SK-N-SH (cell line): ENCODE data around the gene PTDSS2. TPM values are rescaled to one million over a fixed set of nuclear protein-coding genes. Genes with fewer than 3 reads are reported as not detected.

ENCODE experiments used
- CTCF ChIA-PET: fragments of 300-600, 350-600 bp; formaldehyde crosslinking; extraction: SDS; loops from one replicate; lab custom pipeline; 2021; lab: Yijun Ruan, JAX
- POLR2A ChIA-PET: fragments of 350-600 bp; sonication (Branson Sonifier 250); formaldehyde crosslinking; extraction: SDS; loops from one replicate; lab custom pipeline; 2020; ENCODE audit warnings: antibody characterized with exemption, inconsistent platforms; lab: Yijun Ruan, JAX
- DNase-seq: peaks from one replicate; pipeline ENCODE4 v3.0.0; 2012
- H2AFZ ChIP-seq: fragments of 200-600 bp; sonication (generic); 2 replicates; pipeline ENCODE4 v1.8.1; 2016; ENCODE audit warnings: antibody characterized with exemption, mild to moderate bottlenecking, low read depth
- H3F3A ChIP-seq: fragments of 200-600 bp; sonication (generic); replicated peaks from 2 replicates; pipeline ENCODE3; 2016; ENCODE audit warnings: antibody characterized with exemption, mild to moderate bottlenecking; ENCODE audit not compliant: insufficient read depth
- H3K27ac ChIP-seq, 2 experiments: fragments of 200-500 bp in 1 of 2; fragments of 200-600 bp in 1 of 2; sonication (Bioruptor generic) in 1 of 2; sonication (generic), shearing (Covaris generic) in 1 of 2; 2 replicates each; pipeline versions ENCODE4 v1.5.1 to v1.6.1; 2014 to 2016; ENCODE audit warnings: low read depth in 2 of 2, inconsistent platforms in 1 of 2, low read length in 1 of 2, mild to moderate bottlenecking in 1 of 2, mixed read lengths in 1 of 2
- H3K27me3 ChIP-seq: fragments of 200-600 bp; sonication (generic), shearing (Covaris generic); 2 replicates; pipeline ENCODE4 v1.6.1; 2016; ENCODE audit warnings: mixed run types; ENCODE audit not compliant: insufficient read depth
- H3K36me3 ChIP-seq, 2 experiments: fragments of 200-500 bp in 1 of 2; fragments of 200-600 bp in 1 of 2; sonication (Bioruptor generic) in 1 of 2; sonication (generic) in 1 of 2; replicated peaks in 1 of 2; 2 replicates each; pipeline versions ENCODE3 to v1.5.1; 2014 to 2016; ENCODE audit warnings: low read length in 1 of 2, mild to moderate bottlenecking in 1 of 2; ENCODE audit not compliant: insufficient read depth in 2 of 2, control insufficient read depth in 1 of 2
- H3K4me1 ChIP-seq, 2 experiments: fragments of 200-500 bp in 1 of 2; fragments of 200-600 bp in 1 of 2; sonication (Bioruptor generic) in 1 of 2; sonication (generic), shearing (Covaris generic) in 1 of 2; 2 replicates each; pipeline versions ENCODE4 v1.5.1 to v1.6.1; 2014 to 2016; ENCODE audit warnings: low read depth in 1 of 2, low read length in 1 of 2, mixed run types in 1 of 2; ENCODE audit not compliant: insufficient read depth in 2 of 2, control insufficient read depth in 1 of 2
- H3K4me2 ChIP-seq: fragments of 200-600 bp; sonication (generic), shearing (Covaris generic); 2 replicates; pipeline ENCODE4 v1.6.1; 2017; ENCODE audit warnings: mixed run types
- H3K4me3 ChIP-seq, 2 experiments: fragments of 200-500 bp in 1 of 2; fragments of 200-600 bp in 1 of 2; sonication (Bioruptor generic) in 1 of 2; sonication (generic), shearing (Covaris generic) in 1 of 2; 2 replicates each; pipeline versions ENCODE4 v1.5.1 to v1.8.1; 2014 to 2016; ENCODE audit warnings: low read depth in 2 of 2, inconsistent platforms in 1 of 2, low read length in 1 of 2, mild to moderate bottlenecking in 1 of 2, mixed read lengths in 1 of 2, moderate library complexity in 1 of 2
- H3K79me2 ChIP-seq: fragments of 200-600 bp; sonication (generic); 2 replicates; pipeline ENCODE4 v1.8.1; 2017; ENCODE audit warnings: mild to moderate bottlenecking; ENCODE audit not compliant: insufficient read depth
- H3K9ac ChIP-seq: fragments of 200-600 bp; sonication (generic); 2 replicates; pipeline ENCODE4 v1.6.1; 2017; ENCODE audit warnings: mixed run types
- H3K9me2 ChIP-seq: fragments of 200-600 bp; sonication (generic); 2 replicates; pipeline ENCODE4 v1.6.1; 2017; ENCODE audit warnings: mixed run types
- H3K9me3 ChIP-seq: fragments of 200-600 bp; sonication (generic); 2 replicates; pipeline ENCODE4 v1.6.1; 2017; ENCODE audit warnings: mixed run types, mild to moderate bottlenecking, moderate library complexity
- H4K20me1 ChIP-seq: fragments of 200-600 bp; sonication (generic); 2 replicates; pipeline ENCODE4 v1.6.1; 2017; ENCODE audit warnings: mild to moderate bottlenecking, mixed run types; ENCODE audit not compliant: insufficient read depth
- CHD2 ChIP-seq: fragments of 150-350 bp; IDR thresholded peaks from 2 replicates; pipeline ENCODE4 v1.6.1; 2018; ENCODE audit warnings: low read length; ENCODE audit not compliant: partially characterized antibody
- CTCF ChIP-seq: fragments of 200-600 bp; sonication (generic); IDR thresholded peaks from 2 replicates; pipeline ENCODE4 v1.6.1; 2017; ENCODE audit warnings: antibody characterized with exemption, mild to moderate bottlenecking, moderate library complexity
- FOXJ3 ChIP-seq: sonication (generic); formaldehyde crosslinking; IDR thresholded peaks from 2 replicates; pipeline ENCODE4 v1.5.1; 2020; ENCODE audit warnings: mild to moderate bottlenecking, missing genetic modification reagents
- FOXM1 ChIP-seq: IDR thresholded peaks from 2 replicates; pipeline ENCODE4 v1.4.0; 2012; ENCODE audit warnings: low read depth, mild to moderate bottlenecking
- GATA2 ChIP-seq: sonication (generic); formaldehyde crosslinking; IDR thresholded peaks from 2 replicates; pipeline ENCODE4 v1.5.0; 2020; ENCODE audit warnings: mild to moderate bottlenecking, missing genetic modification reagents
- MXI1 ChIP-seq: IDR thresholded peaks from 2 replicates; pipeline ENCODE4 v1.6.1; 2012; ENCODE audit warnings: mild to moderate bottlenecking, low read depth, low read length, improper control_type of control experiment
- PBX3 ChIP-seq: IDR thresholded peaks from 2 replicates; pipeline ENCODE4; 2012
- POLR2AphosphoS5 ChIP-seq: IDR thresholded peaks from 2 replicates; pipeline ENCODE4 v1.6.1; 2012; ENCODE audit warnings: low read depth, low read length
- RCOR1 ChIP-seq: fragments of 150-350 bp; IDR thresholded peaks from 2 replicates; pipeline ENCODE4 v1.6.1; 2017; ENCODE audit warnings: antibody characterized with exemption, low read length
- RFX5 ChIP-seq: IDR thresholded peaks from 2 replicates; pipeline ENCODE4 v1.6.1; 2012; ENCODE audit warnings: mild to moderate bottlenecking, improper control_type of control experiment, low read length
- SMC3 ChIP-seq: IDR thresholded peaks from 2 replicates; pipeline ENCODE4 v1.6.1; 2012; ENCODE audit warnings: low read depth, low read length, improper control_type of control experiment
- USF1 ChIP-seq: IDR thresholded peaks from 2 replicates; pipeline ENCODE4 v1.4.0; 2012; ENCODE audit warnings: low read depth, borderline replicate concordance
- USF2 ChIP-seq: fragments of 150-350 bp; IDR thresholded peaks from 2 replicates; pipeline ENCODE4 v1.6.1; 2017; ENCODE audit warnings: antibody characterized with exemption, low read length, low read depth, borderline replicate concordance
- YY1 ChIP-seq: IDR thresholded peaks from 2 replicates; pipeline ENCODE4 v1.4.0; 2012; ENCODE audit warnings: low read depth, mild to moderate bottlenecking
- WGBS: methylation state at CpG from one replicate; pipeline ENCODE4 v1.1.6; 2017; ENCODE audit warnings: low lambda C conversion rate; 5-methylcytosine and 5-hydroxymethylcytosine counted together
- polyA plus RNA-seq, 3 experiments: library from polyadenylated mRNA; depleted of rRNA; stranded (reverse); fragments of >200 nt; gene quantifications; 2 replicates each; pipeline ENCODE4 v1.2.3, GENCODE V29; 2012

The PTDSS2 gene
- polyA plus RNA-seq, 1 of the 3 experiments (the other 2 are of a cell fraction), result 28.6 TPM

- Histone ChIP-seq H3K9me2 (no peaks in the 10 kb centered on the region), H3K9me3 (peaks cover 7% of the 10 kb centered on the region; the same call in 1 of the 2 replicates), H3K4me2 (no peak overlapping the region), H2AFZ (no peak overlapping the region), H3K27ac (no peak overlapping the region), H3K4me1 (no peaks in the 10 kb centered on the region; a peak in 1 of 4 replicates), H4K20me1 (no peaks in the 10 kb centered on the region), H3K9ac (no peak overlapping the region), H3F3A (peaks cover 4% of the 10 kb centered on the region), H3K4me3 (no peak overlapping the region), H3K36me3 (peaks cover 2 to 34% of the 10 kb centered on the region in 2 experiments), H3K79me2 (no peaks in the 10 kb centered on the region), H3K27me3 (no peaks in the 10 kb centered on the region)
- ChIA-PET CTCF (interaction anchor here (1.4 kb wide), 1 partner anchor 66 kb away, joined by 3 read pairs; no protein-coding TSS in a partner anchor), POLR2A (no interaction called here)
- WGBS, result 93% methylated on average over 10 of the region's 10 CpGs
- TF ChIP-seq MXI1 (no peak), PBX3 (no peak)
- no peak for DNase-seq
Observed at GRCh38 chr11:514606-515005, 64.5 kb downstream of the PTDSS2 start.

GRCh38 chr11:515131-515530 is 65.1 kb downstream of the PTDSS2 start:
- no peak overlapping the region for H3K27ac ChIP-seq
- 96% methylated on average over 6 of the region's 6 CpGs for WGBS
- H3K36me3 ChIP-seq, result peaks cover 0 to 29% of the 10 kb centered on the region in 2 experiments
- no peak overlapping the region for H3K4me3 ChIP-seq
- no peak overlapping the region for H3K9ac ChIP-seq
- DNase-seq, result no peak
- no peaks in the 10 kb centered on the region for H4K20me1 ChIP-seq
- H3K4me2 ChIP-seq, result no peak overlapping the region
- H3K27me3 ChIP-seq, result no peaks in the 10 kb centered on the region
- H3K9me2 ChIP-seq, result no peaks in the 10 kb centered on the region
- CTCF ChIA-PET, result interaction anchor here (1.4 kb wide), 1 partner anchor 67 kb away, joined by 3 read pairs; no protein-coding TSS in a partner anchor
- POLR2A ChIA-PET, result no interaction called here
- H3F3A ChIP-seq, result peaks cover 4% of the 10 kb centered on the region
- TF ChIP-seq RFX5, result no peak
- TF ChIP-seq POLR2AphosphoS5, result no peak
- no peak for TF ChIP-seq FOXM1
- no peak for TF ChIP-seq USF2
- no peak for TF ChIP-seq MXI1
- TF ChIP-seq RCOR1, result no peak
- TF ChIP-seq CTCF, result no peak
- no peak for TF ChIP-seq USF1
- no peak for TF ChIP-seq YY1
- no peak for TF ChIP-seq GATA2
- TF ChIP-seq CHD2, result no peak
- TF ChIP-seq SMC3, result no peak
- no peak for TF ChIP-seq FOXJ3 (CRISPR knock-in tag)
- no peaks in the 10 kb centered on the region; a peak in 1 of 4 replicates for H3K4me1 ChIP-seq
- H2AFZ ChIP-seq, result no peak overlapping the region
- no peaks in the 10 kb centered on the region for H3K79me2 ChIP-seq
- peaks cover 7% of the 10 kb centered on the region; the same call in 1 of the 2 replicates for H3K9me3 ChIP-seq
